Stimulated activated CD8-positive, alpha-beta memory T cell treated with anti-CD3 and anti-CD28 coated beads, Interleukin-7, amount 100 ng/mL, for 1 hour (primary cell): ENCODE measurements around the gene IL32.
A peak's percentile ranks its signal among the peaks of the same experiment; 100 is the strongest.

Experiments
- DNase-seq, 2 donors: peaks; one replicate each; pipeline ENCODE4 v3.0.0-alpha.2; 2020; ENCODE audit warnings: low read depth in 2 of 2

IL32 gene, protein sequence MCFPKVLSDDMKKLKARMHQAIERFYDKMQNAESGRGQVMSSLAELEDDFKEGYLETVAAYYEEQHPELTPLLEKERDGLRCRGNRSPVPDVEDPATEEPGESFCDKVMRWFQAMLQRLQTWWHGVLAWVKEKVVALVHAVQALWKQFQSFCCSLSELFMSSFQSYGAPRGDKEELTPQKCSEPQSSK

DNA sequence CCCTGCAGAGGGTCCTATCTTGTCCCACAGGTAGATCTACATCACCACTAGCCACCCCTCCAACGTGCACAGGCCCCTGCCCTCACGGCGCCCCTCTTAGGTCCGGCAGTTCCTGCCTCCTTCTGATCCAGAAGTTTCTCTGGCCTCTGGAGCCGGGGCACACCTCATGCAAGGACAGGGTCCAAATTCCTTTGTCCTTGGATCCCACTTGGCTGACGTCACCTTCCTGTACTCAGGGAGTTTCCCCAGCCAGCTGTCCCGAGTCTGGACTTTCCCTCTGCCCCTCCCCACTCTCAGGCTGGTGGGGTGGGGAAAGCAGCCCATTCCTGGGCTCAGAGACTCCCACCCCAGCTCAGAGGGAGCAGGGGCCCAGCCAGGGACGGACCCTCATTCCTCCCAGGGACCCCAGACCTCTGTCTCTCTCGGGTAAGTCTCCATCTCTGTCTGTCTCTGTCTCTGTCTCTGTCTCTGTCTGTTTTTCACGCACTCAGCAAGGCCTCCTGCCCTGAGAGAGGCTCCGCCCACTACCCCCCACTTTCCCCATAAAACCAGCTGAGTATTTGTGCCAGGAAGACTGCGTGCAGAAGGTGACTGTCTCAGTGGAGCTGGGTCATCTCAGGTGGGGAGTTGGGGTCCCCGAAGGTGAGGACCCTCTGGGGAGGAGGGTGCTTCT lies at the start of gene IL32:
IL32 (plus strand) TSS at position 572 of the 673 bp plus-strand sequence. CDS start 172 bp downstream, outside the sequence.
- DNase-seq, result peak; percentile 34 to 43

DNA sequence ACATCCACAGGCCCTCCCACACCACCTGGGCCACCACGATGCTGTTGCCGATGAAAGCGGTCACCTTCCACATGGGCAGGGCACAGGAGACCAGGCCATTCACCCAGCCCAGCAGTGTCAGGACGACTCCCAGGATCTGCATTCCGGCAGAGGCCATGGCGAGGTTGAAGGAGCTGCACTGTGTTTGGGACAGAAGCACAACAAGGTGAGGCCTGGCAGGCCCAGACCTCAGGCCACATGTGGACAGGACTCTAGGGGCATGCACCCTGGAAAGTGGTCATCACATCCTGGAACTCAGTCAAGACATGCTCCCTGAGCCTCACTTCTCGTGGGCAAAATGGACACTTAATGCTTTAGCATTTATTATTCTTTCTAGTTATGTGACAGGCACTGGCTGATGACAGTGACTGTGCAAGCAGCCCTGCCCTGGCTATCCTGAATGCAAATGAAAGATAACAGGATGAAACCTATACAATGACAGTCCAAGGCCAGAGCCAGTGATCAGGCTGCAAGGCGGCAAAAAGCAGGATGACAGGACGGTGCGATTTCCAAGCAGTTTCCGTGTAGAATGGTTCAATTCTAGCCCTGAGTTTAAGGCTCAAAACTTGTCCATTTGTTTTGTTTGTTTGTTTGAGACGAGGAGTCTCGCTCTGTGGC lies 49.4 kb upstream of the IL32 start:
- no peak for DNase-seq

DNA sequence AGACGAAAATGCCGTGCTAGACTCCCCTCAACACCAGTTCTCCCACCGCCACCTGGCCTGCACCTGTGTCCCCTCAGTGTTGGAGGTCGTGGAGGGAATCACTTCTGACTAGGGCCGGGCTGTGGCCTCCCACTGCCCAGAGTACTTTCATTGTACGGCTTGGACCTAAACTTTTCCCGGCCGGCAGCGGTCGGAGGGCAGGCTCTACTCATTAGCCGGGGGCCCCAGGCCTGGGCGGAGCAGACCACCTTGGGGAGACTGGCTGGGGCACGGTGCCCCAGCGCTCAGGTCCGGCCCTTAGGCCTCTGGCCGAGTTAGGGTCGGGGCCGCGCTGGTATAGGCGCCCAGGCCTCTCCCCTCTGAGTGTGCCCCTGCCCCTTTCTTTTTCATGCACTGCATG lies 48.1 kb upstream of the IL32 start:
- DNase-seq, result no peak

DNA sequence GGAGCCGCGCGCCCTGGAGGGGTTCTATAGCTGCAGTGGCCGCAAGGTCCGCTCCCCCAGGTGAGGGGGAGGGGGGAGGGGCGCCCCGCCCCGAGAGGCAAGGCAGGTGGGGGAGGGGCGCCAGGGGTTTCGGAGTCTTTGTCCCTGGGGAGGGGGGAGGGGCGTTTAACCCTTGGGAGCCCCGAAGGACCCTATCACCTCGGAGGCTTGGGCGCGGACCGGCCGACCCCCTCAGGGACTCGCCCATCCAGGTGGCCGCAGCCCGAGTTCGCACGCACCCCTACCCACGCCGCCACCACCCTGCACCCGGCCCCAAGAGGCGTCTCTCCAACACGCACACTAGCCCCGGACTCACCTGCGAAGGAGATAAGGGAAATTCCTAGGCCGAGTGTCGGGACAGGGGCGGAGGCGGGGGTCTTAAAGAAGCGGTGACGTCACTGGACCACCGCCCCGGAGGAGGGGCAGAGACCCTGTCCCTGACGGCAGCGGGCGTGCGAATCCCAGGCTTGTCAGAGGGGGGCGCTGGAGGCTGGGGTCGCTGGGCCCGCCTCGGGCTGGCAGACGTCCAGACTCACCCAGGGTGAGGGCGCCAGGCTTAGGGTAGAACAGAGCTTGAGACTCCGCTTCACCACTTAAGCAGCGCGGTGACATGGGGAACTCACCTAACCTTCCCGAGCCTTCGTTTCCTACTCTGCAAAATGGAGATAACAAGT lies 47.5 kb upstream of the IL32 start, which contains the start of gene CLDN6:
CLDN6 (minus strand) TSS at position 390 of the 713 bp plus-strand sequence. CDS start 2,162 bp downstream, outside the sequence.
- no peak for DNase-seq

DNA sequence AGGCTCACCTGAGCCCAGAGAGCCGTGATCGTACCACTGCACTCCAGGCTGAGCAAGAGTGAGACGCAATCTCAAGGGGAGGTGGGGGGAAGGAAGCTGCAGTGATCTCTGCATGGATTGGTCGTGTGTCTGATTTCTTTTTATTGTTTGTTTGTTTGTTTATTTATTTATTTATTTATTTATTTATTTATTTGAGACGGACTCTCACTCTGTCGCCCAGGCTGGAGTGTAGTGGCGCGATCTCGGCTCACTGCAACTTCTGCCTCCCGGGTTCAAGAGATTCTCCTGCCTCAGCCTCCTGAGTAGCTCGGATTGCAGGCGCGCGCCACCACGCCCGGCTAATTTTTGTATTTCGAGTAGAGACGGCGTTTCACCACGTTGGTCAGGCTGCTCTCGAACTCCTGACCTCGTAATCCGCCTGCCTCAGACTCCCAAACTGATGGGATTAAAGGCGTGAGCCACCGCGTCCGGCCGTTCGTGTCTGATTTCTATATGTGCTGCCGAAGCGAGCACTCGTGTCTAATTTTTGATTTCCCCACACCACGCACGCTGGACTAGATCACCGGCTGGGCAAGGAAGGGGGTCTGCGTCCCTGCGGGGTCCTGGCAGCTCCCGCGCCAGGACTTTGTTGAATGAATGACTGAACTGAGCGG lies 45.7 kb upstream of the IL32 start:
- no peak for DNase-seq

DNA sequence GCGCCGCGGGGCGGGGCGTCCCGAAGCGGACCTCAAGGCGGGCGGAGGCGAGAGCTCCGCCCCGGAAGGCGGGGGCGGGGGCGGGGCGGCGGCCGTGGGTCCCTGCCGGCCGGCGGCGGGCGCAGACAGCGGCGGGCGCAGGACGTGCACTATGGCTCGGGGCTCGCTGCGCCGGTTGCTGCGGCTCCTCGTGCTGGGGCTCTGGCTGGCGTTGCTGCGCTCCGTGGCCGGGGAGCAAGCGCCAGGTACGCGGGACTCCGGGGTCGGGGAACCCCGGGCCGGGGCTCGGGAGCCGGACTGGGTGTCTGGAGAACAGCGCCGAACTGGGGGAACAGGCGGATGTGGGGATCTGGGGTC lies 45.2 kb upstream of the IL32 start, which contains the start of gene TNFRSF12A:
TNFRSF12A (plus strand) TSS at position 122 of the 357 bp plus-strand sequence; CDS start at position 152, 30 bp downstream.
- DNase-seq, result peak in 1 of 2 donors; percentile 45

DNA sequence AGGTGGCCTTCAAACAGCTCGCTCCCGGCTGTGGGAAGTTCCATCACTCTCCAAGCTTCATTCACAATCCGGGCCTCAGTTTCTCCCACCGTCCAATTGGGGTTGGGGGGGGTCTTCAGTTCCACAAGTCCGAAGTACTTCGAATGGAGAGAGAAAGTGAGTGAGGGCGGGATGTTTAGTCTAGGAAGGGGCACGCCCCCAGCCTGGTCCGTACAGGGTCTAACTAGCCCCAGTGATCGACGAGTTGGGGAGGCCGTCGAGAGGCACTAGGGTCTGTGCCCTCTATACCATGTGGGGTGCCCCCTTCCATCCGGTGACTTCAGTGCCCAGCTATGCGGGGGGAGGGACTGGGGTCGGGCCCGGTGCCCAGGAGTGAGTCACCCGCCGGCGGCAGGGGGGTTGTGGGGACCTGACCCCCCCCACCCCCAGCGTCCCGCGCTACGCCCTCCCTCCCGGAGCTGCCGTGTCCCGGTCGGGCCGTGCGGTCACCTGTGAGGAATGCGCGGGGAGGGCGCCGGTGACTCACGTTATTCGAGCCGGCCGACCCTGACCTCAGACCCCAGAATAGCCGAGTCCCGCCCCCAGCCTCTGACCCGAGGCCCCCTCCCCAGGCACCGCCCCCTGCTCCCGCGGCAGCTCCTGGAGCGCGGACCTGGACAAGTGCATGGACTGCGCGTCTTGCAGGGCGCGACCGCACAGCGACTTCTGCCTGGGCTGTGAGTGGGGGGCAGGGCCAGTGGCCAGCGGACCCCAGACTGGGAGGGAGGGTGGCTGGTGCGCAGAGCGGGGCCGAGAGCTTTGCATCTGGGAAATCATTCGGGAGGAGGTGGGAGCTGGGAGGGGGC lies 44.6 kb upstream of the IL32 start:
- peak; percentile 46 to 53 for DNase-seq

DNA sequence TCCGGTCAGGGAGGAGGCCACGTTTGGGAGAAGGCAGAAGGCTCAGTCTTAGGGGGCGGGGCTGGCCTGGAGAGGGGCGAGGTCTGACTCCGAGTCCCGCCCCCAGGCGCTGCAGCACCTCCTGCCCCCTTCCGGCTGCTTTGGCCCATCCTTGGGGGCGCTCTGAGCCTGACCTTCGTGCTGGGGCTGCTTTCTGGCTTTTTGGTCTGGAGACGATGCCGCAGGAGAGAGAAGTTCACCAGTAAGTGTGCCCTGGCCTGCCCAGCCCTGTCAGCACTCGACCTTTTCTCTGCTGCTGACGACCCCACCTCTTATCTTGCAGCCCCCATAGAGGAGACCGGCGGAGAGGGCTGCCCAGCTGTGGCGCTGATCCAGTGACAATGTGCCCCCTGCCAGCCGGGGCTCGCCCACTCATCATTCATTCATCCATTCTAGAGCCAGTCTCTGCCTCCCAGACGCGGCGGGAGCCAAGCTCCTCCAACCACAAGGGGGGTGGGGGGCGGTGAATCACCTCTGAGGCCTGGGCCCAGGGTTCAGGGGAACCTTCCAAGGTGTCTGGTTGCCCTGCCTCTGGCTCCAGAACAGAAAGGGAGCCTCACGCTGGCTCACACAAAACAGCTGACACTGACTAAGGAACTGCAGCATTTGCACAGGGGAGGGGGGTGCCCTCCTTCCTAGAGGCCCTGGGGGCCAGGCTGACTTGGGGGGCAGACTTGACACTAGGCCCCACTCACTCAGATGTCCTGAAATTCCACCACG lies 43.8 kb upstream of the IL32 start:
- DNase-seq, result peak; percentile 50 to 57

DNA sequence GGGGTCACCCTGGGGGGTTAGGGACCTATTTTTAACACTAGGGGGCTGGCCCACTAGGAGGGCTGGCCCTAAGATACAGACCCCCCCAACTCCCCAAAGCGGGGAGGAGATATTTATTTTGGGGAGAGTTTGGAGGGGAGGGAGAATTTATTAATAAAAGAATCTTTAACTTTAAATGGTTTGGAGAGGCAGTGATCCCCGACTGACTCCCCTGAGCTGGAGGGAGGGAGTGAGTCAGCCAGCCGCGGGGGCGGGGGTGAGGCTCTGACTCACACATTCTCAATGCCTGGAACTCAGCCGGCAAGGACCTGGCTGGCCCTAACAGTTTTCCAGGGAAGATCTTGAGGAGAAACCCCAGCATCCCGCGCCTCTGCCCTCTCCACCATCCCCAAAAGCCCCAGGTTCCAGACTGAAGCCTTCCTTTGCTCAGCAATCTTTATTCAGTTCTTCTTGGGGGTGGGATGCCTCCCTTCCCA lies 43.2 kb upstream of the IL32 start:
- DNase-seq, result peak; percentile 65 to 75

DNA sequence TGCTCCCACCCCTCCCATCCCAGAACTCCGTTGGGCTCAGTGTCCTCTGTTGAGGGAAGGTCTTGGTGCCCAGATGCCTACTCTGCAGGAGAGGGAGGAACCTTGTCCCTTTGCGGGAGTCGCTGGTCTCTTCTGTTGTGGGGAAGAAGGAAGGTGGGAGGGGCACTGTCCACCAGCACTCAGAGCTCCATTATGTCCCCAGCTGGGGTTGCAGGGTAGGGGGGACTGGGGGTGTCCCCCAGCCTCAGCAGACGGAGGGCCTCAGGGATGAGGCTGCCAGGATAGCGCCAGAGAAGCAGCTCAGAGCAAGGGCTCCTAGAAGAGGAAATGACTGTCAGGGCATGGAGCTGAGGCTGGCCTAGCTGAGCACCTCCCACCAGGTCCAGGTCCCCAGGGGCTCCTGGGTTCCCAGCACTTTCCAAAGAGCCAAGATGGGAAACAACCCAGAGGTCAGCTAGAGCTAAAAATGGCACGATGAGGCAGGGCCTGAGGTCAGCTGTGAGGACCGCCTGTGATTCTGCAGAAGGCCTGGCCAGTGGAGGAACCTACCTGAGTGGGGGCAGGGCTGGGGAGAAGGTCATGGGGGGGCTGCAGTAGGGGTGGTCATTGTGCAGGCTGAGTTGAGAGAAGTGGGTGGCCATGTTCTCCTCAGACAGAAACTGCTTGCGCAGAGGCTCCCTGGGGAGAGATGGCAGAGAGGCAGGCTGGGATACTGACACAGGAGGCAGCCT lies 42.6 kb upstream of the IL32 start:
- no peak for DNase-seq

DNA sequence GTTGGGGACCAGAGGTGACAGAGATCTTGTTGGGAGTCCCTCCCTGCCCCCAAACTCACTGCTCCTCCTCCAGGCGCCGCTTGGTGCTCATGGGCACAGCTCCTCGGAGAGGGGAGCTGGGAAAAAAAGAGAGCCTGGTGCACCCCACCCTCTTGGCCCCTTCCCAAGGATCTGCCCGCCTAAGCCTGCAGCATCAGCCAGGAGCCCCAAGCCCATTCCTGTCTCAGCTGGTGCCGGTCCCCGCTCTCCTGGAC lies 42.1 kb upstream of the IL32 start:
- no peak for DNase-seq

DNA sequence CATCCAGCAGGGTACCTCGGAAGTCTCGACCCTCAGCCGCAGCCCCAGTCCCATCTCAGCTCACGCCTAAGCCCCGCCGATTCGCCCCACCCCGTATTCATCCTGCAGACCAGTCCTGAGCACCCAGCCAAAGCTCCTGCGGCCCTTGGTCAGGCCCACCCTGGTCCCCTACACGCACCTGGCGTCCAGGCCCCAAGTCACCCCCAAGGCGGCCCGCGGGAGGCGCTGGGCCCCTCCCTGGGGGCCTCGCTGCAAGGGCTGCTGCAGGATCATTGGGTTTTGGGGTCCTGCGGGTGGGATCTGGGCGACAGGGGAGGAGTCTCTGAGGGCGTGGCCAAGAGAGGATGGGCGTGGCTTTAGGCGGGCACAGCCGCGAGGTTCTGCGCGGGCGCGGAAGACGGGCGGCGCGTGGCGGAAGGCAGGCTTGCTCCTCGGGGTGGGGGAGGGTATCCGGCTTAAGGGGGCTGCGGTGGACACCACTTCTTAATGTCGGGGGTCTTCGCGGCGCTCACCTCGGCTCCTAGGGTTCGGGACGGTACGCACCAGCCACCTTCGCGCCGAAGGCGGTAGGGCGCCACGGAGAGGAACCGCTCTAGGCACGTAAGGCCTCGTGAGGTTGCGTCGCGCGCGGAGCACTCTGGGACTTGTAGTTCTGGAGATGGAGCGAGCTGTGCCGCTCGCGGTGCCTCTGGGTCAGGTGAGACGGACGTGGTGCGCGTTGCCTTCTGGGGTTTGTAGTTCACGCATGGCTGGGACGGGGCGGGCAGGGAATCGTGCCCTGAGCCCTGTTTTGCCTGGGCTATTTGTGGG lies 41.6 kb upstream of the IL32 start, which contains the start of the genes HCFC1R1 and THOC6:
HCFC1R1 (minus strand) TSS at position 274 of the 810 bp plus-strand sequence; CDS start at position 273, 1 bp downstream.
THOC6 (plus strand) TSS at position 367 of the 810 bp plus-strand sequence; CDS start at position 659, 292 bp downstream.
- DNase-seq, result peak; percentile 84 to 86

DNA sequence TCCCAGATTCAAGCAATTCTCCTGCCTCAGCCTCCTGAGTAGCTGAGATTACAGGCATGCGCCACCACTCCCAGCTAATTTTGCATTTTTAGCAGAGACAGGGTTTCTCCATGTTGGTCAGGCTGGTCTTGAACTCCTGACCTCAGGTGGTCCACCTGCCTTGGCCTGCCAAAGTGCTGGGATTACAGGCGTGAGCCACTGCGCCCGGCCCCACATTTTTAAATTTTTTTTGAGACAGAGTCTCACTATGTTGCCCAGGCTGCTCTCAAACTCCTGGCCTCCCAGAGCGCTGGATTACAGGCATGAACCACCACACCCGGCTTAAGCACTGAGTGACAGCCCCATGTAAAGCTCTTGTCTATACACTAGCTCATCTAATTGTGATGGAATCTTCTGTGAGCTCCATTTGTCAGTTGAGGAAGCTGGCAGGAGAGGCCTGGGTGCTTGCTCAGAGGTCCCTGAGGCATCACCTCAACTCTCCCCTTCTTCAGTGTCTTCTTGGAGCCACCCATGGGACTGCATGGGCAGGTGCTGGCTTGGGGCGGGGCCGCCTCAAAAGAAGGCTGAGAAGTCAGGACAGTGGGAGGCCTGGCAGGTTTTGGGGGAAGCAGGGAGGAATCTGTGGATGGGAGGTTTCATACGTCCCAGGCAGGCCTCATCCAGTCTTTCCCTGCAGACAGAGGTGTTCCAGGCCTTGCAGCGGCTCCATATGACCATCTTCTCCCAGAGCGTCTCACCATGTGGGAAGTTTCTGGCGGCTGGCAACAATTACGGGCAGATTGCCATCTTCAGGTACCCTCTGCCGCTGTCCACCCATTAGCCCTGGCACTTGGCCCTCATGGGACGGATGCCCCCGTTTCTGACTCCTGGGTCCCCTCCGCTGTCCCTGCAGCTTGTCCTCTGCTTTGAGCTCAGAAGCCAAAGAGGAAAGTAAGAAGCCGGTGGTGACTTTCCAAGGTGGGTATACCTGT lies 40.1 kb upstream of the IL32 start:
- no peak for DNase-seq

DNA sequence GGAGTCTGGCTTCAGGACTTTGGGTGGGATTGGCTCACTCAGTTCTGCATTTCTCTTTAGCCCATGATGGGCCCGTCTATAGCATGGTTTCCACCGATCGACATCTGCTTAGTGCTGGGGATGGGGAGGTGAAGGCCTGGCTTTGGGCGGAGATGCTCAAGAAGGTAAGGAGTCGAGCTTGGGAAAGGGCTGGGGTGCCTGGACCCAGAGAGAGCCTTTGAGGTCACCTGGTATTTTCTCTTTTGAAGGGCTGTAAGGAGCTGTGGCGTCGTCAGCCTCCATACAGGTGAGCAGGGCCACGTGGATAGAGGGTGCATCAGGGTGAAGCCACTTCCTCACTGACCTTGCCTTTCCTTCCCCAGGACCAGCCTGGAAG lies 39.4 kb upstream of the IL32 start:
- no peak for DNase-seq

DNA sequence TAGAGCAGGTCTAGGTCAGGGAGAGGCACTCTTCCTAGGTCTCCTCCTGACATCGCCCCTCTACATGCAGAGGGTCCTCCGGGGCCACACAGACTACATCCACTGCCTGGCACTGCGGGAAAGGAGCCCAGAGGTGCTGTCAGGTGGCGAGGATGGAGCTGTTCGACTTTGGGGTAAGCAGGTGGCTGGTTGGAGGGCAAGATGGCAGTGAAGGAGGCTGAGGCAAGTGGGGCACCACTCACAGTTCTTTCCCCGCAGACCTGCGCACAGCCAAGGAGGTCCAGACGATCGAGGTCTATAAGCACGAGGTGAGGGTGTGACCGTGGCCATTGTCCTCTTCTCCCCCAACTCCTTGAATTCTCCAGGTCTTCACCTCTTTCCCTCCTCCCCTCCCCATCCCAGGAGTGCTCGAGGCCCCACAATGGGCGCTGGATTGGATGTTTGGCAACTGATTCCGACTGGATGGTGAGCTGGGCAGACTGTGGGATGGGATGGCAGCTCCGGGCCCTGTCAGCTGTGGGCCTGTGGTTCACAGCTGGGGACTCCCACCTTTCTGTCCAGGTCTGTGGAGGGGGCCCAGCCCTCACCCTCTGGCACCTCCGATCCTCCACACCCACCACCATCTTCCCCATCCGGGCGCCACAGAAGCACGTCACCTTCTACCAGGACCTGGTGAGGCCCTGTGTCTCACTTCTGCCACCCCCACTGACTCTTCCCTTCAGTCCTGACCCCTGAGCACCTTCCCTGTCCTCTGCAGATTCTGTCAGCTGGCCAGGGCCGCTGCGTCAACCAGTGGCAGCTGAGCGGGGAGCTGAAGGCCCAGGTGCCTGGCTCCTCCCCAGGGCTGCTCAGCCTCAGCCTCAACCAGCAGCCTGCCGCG lies 38.6 kb upstream of the IL32 start:
- DNase-seq, result no peak

DNA sequence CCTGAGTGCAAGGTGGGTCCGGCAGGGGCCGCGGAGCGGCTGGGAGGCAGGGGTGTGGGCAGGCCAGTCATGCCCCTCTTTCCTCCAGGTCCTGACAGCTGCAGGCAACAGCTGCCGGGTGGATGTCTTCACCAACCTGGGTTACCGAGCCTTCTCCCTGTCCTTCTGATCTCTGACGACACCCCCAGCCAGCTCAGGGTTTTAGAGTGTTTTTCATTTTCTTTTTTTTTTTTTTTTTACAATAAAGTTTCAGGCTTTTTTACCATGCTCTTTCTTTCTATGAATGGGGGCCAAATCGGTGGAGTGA lies 38.0 kb upstream of the IL32 start:
- no peak for DNase-seq
